Nucleus accumbens (tissue), 56 donors: Measurements from ENCODE around the gene TSNAX.

Experiments
- DNase-seq, 56 donors: peaks; one replicate each; lab custom pipeline; 2025; lab: John Stamatoyannopoulos, UW

TSNAX gene

GRCh38 chr1:231517076-231517475 lies 11.4 kb upstream of the TSNAX start:
- DNase-seq = no peak

GRCh38 chr1:231518485-231519034 lies 9.9 kb upstream of the TSNAX start:
- DNase-seq = no peak

DNA sequence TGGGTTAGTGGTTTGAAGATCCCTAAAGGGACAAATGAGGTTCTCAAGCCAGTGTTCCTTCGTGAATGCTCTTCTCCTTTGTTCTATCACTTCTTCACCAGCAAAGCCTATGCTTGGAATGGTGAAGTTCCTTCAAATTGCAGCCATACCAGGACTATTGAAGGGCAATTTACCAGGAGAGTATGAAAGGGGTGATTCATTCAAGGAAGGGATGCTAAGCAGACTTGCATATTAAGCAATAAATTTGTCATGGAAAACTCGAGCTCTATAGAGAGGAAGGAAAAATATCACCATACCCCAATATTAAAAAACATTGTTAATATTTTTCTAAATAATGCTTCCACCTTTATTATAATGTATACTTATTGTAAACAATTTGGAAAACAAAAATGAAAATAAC lies 9.3 kb upstream of the TSNAX start:
- no peak for DNase-seq

- DNase-seq = no peak
Measured at GRCh38 chr1:231522038-231522437, 6.4 kb upstream of the TSNAX start.

GRCh38 chr1:231522931-231523642 lies 5.4 kb upstream of the TSNAX start:
- DNase-seq = no peak

DNA sequence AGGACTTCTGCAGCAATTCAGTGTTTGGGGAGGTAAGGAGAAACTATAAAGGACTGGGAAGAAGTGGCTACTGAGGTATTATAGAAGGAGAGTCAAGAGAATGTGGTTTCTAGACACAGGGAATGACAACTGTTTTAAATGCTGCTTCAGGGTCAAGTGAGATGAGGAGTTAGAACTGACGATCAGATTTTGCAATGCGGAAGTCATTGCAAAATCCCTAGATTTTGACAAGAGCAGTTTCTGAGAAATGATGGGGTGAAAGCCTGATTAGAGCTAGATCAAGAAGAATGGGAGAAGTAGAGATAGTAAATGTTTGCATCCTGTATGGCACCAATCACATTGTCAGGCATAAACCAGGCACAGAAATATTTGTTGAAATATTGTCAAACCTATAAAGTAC lies 4.7 kb upstream of the TSNAX start:
- DNase-seq = no peak

GRCh38 chr1:231526536-231526935 lies 1.9 kb upstream of the TSNAX start:
- DNase-seq = no peak

- DNase-seq = peak in 3 of 56 donors; percentile 1 to 33 (median 31)
Measured at GRCh38 chr1:231527586-231528171, 790 bp upstream of the TSNAX start.

- DNase-seq = no peak
Measured at GRCh38 chr1:231533240-231533639, 4.8 kb downstream of the TSNAX start.

DNA sequence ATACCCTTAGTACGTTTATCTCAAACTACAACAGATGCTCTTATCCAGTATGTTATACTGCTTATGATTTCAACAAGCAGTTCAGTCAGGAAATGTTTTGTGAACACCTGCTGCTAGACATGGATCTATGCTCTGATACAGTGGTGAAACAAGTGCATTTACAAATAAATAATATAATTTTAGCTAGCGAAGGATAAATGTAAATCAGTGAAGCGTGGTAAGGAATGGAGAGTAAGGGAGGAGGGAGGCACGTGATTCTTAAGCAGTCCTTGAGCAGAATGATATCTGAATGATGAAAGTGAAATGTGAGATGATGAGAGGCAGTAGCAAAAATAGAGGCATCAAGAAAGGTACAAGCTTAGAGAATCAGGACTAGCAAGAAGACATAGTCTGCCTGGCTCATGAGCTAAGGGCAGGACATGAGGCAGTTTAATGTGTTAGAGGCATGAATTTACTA lies 6.3 kb downstream of the TSNAX start:
- DNase-seq = no peak

DNA sequence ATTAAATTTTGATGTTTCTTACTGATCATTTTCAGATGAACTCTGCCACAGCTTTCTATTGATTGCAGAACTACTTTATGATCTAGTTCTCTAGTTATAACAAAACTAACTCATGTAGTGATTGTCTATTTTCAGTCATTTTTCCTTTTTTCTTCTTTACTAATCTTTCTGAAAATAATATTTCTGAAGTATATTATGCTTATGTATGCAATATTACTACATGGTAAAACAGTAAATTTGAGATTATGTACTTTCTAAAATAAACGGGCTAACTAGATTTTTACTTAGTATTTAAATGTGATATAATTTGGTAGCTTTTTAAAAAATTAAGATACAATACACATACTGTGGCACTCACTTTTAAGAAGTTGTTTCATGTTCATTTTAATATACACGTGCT lies 7.6 kb downstream of the TSNAX start:
- no peak for DNase-seq

DNA sequence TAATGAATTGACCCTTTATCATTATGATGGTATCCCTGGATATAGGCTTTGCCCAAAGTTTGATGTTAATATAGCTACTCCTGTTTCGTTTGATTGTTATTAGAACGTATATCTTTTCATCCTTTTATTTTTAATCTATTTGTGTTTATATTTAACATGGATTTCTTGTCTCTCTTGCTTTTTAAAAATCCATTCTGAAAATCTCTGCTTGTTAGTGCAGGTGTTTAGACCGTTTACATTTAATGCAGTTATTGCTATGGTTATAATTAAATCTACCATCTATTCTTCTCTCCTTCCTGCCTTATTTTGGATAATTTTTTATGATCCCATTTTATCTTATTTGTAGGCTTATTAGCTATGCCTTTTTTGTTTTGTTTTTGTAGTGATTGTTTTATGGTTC lies 12.4 kb downstream of the TSNAX start:
- no peak for DNase-seq

- no peak for DNase-seq
Measured at GRCh38 chr1:231541842-231542241, 13.4 kb downstream of the TSNAX start.

GRCh38 chr1:231544943-231545592 lies 16.6 kb downstream of the TSNAX start:
- DNase-seq = no peak

- DNase-seq = no peak
Measured at GRCh38 chr1:231546693-231547092, 18.2 kb downstream of the TSNAX start.

- no peak for DNase-seq
Measured at GRCh38 chr1:231549733-231550447, 21.4 kb downstream of the TSNAX start.

DNA sequence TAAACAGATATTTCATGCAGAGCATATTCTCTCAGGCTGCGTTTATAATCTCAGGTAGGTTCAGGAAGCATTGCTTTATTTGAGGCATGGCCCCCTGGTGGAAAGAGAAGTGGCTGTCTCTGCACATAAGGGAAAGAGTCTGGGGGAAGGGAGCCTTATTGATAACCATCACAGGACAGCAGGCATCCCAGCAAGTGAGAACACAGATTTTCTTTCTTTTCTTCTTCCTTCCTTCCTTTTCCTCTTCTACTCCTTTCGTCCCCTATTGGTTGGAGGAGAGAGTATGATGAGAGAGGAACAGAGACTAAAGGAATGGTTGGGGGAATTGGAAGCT lies 21.9 kb downstream of the TSNAX start:
- no peak for DNase-seq

DNA sequence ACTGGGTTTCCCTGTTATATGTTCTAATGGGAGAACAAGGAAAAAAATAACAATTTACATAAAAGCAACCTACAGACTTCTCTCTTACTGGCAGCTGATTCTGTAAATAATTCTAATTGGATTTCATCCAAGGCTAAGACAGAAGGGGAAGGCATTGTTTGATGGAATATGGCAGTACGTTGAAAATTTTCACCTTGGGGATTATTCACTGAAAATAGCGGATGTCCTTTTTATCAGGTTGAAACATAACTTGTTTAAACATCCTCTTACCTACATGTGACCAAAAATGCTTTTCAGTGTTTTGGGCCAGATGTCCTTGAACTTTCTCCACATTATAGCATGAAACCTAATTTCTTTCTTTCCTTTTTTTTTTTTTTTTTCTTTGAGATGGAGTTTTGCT lies 24.9 kb downstream of the TSNAX start:
- no peak for DNase-seq

- DNase-seq = no peak
Measured at GRCh38 chr1:231554969-231555368, 26.5 kb downstream of the TSNAX start.

GRCh38 chr1:231557411-231557810 lies 28.9 kb downstream of the TSNAX start:
- no peak for DNase-seq
